ENCODE data around the gene ANKHD1.

Gene ANKHD1

DNA sequence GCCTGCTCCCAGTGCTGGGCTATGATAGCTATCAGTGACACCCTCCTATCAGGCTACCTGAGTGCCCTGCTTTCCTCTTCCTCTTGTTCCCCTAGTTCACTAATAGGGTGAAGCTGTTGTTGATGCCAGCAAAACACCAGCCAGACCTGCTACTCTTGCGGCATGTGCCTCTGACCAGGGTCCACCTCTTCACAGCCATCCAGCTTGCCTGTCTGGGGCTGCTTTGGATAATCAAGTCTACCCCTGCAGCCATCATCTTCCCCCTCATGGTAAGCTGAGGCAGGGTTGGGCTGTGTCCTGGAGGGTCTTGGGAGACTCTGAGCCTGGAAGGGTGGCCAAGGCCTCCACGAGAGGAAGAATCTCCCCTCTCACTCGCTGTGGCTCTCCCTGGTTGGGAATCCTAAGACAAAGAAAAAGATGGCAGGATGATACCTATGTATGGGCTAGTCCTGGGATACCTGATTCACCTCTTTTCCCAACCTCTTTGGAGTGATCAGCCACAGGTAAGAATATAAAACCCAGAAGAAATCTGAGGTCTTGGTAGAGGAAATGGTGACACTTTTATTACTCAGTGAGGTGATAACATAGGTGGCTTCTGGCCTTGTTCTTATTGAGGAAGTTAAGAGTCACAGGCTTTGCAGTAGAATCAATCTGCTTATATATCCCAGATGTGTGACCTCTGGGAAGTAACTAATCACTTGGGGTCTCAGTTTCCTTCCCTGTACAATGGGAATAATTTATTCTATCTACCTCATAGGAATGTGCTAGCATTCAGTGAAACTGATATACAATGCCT, 30.1 kb upstream of the ANKHD1 start:
- DNase-seq (ENCODE audit: low read depth) = no peak

GRCh38 chr5:140372971-140373487, 28.6 kb upstream of the ANKHD1 start:
- DNase-seq (ENCODE audit: low read depth) = no peak

DNA sequence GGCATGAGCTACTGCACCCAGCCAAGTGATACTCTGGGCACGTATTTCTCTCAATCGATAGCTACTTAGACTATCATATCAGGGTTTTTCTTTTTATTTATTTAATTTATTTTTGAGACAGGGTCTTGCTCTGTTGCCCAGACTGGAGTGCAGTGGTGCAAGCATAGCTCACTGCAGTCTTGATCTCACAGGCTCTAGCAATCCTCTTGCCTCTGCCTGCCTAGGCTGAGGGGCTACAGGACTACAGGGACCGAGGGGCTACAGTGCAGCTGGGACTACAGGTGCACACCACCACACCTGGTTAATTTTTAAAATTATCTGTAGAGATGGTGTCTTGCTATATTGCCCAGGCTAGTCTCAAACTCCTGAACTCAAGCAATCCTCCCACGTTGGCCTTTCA, 20.3 kb upstream of the ANKHD1 start:
- DNase-seq (ENCODE audit: low read depth) = no peak

GRCh38 chr5:140381972-140382371, 19.7 kb upstream of the ANKHD1 start:
- DNase-seq (ENCODE audit: low read depth) = no peak

- DNase-seq (ENCODE audit: low read depth) = no peak
Observed at GRCh38 chr5:140382866-140383265, 18.8 kb upstream of the ANKHD1 start.

GRCh38 chr5:140383300-140383699, 18.3 kb upstream of the ANKHD1 start:
- no peak for DNase-seq (ENCODE audit: low read depth)

DNA sequence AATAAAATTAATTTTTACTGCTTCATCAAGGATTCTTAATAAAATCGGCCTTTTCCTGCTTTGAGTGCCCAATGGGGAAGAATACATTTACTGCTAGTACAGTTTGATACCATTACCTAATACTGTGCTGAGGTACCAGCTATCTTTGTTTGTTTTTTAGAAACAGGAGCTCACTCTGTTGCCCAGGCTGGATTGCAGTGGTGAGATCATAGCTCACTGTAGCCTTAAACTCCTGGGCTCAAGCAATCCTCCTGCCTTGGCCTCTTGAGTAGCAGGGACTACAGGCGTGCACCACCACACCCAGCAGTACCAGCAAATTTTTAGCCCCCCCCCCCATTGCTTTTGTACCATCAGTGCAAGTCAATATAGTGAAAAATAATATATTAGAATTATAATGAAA, 13.6 kb upstream of the ANKHD1 start:
- no peak for DNase-seq (ENCODE audit: low read depth)

DNA sequence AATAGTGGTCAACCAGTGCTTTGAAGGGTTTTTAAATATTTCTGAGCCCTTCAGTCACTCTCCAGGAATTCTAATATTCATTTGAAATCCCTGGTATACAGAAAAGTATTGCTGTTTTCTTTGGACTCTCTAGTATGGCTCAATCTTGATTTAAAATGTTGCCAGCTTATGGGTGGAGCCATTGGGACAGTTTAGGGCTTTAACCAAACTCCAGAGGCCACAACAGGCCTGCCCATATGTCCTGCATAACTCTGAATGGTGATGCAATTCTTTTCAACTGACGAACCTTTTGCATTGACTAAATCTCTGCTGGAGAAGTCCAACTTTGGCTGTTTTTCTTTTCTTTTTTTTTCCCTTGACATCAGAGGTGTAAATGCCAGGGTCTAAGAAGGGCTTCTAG, 10.3 kb upstream of the ANKHD1 start:
- DNase-seq (ENCODE audit: low read depth) = no peak

- DNase-seq (ENCODE audit: low read depth) = no peak
Observed at GRCh38 chr5:140391732-140392131, 9.9 kb upstream of the ANKHD1 start.

- no peak for DNase-seq (ENCODE audit: low read depth)
Observed at GRCh38 chr5:140393738-140394137, 7.9 kb upstream of the ANKHD1 start.

DNA sequence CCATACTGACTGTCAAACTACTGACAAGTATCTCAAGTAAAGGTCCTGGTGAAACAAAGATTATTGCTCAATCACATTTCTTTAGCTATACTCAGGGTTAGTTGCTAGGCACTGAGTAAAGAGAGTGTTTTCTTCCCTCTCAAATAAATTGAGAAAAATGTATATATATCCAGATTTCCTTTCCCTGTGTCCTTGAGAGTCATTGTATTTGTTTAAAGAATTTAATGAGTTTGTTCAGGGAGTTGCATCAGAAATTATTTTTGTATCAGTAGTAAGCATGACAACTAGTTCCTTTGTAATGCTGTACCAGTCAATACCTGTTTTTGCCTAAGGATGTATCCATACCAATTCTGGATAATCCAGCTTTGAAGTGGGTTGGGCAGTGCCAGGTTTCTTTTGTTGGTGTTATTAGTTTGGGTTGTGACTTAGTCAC, 3.2 kb upstream of the ANKHD1 start:
- DNase-seq (ENCODE audit: low read depth) = no peak

GRCh38 chr5:140399979-140400729, 1.5 kb upstream of the ANKHD1 start:
- no peak for DNase-seq (ENCODE audit: low read depth)

DNA sequence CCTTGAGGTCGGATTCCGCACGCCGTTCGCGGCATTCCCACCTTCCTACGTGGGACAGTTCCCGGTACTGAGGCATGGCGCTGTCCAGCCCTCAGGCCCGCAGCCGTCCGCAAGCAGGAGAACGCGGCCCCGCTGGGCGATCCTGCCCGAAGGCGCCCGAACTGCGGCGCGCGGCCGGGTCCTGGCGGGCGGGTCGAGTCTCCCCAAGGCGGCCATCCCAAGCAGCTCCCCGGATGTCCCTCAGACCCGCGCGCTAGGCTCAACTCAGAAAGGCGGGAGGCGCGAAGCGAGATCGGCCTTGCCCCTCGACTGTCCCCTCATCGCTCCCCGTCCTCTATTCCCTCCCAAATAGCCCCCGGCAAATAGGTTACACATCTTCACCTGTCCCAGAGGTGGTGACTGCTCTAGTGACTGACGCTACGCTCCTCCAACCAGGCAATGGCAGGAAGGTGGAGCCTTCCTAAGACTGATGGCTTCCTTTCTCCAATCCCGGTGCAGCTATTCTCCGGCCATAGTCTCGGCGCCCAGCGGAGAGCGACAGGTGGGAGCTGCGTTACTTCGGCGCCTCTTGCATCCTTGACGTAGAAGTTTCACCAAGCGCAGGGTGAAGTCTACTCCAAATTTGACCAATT, 787 bp upstream of the ANKHD1 start:
- DNase-seq (ENCODE audit: low read depth) = peak; percentile 94

DNA sequence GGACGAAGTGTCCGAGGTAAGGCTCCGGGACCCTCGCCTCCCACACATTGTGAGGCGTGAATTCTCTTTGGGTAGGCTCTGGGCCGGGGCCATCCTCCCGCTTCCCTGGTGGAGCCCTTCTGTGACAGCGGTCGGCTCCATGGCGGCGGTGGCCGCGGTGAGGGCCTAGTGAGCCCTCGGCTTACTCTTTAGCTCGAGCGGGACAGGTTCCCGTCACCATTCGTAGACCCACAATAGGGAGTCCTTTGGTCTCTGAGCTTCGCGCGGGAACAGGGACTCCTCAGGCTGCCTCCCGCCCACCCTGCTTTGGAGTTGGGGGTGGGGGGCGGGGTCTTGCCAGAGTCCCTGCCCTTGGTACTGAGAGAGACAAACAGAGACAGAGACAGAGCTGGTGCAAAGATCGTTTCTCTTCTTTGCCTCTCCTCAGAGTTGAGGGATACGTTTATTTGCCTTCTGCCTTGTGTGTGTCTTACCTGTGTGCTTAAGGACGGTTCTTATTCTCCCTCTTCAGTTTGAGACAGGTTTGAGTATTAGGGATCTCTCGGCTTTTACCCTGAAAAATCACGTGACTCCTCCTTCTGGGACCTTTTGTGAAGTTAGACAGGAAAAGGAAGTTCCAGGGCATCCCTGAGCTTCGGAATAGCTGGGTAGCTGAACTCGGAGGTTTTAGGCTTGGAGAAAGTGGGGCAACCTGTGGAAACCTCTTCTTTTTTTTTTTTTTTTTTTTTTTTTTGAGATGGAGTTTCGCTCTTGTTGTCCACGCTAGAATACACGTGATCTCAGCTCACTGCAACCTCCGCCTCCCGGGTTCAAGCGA, 833 bp downstream of the ANKHD1 start:
- no peak for DNase-seq (ENCODE audit: low read depth)

- no peak for DNase-seq (ENCODE audit: low read depth)
Observed at GRCh38 chr5:140403613-140404012, 2.0 kb downstream of the ANKHD1 start.

- no peak for DNase-seq (ENCODE audit: low read depth)
Observed at GRCh38 chr5:140408750-140409241, 7.2 kb downstream of the ANKHD1 start.

DNA sequence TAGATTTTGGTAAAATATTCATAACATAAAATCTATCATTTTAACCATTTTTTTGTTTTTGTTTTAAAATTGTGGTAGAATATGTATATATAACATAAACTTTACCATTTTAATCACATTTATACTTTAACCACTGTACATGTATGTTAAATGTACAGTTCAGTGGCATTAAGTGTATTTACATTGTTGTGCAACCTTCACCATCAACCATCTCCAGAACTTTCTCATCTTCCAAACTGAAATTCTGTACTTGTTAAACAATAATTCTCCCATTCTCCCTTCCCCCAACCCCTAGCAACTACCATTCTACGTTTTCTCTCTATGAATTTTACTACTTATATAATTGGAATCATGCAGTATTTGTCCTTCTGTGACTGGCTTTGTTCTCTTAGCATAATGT, 11.6 kb downstream of the ANKHD1 start:
- DNase-seq (ENCODE audit: low read depth) = no peak

DNA sequence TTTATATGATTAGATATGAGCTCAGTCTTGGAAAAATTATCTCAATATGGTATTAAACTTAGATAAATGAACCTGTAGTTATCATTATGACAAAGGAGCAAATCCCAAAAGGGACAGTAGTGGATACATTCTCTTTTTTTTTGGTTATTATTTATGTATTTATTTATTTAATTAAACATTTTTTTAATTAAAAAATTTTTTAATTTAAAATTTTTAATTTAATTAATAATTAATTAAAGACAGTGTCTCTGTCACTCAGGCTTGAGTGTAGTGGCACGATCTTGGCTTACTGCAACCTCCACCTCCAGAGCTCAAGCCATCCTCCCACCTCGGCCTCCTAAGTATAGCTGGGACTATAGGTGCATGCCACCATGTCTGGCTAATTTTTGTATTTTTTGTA, 15.6 kb downstream of the ANKHD1 start:
- no peak for DNase-seq (ENCODE audit: low read depth)

- no peak for DNase-seq (ENCODE audit: low read depth)
Observed at GRCh38 chr5:140418862-140419520, 17.4 kb downstream of the ANKHD1 start.

DNA sequence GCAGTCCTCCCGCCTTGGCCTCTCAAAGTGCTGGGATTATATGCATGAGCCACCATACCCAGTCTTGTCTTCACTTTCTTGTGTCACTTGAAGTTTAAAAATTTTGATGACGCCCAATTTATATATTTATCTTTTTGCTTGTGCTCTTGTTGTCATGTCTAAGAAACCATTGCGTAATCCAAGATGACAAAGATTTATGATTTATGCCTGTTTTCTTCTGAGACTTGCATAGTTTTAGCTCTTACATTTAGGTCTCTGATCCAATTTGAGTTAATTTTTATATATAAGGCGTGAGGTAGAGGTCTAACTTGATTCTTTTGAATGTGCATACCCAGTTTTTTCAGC, 18.6 kb downstream of the ANKHD1 start:
- DNase-seq (ENCODE audit: low read depth) = no peak

GRCh38 chr5:140420665-140421361, 19.2 kb downstream of the ANKHD1 start:
- DNase-seq (ENCODE audit: low read depth) = no peak

Measured in non-pigmented ciliary epithelial cell (primary cell).